IMR-90 (cell line): ENCODE results near the gene FAM163A.

ENCODE experiments used
- BHLHE40 ChIP-seq: fragments of 150-350 bp; IDR thresholded peaks from 2 replicates; pipeline ENCODE4 v1.6.1; 2016; ENCODE audit warnings: mild to moderate bottlenecking, low read depth, low read length
- FOS ChIP-seq: fragments of 150-350 bp; IDR thresholded peaks from 2 replicates; pipeline ENCODE4 v1.6.1; 2016; ENCODE audit warnings: low read depth, low read length
- MXI1 ChIP-seq: IDR thresholded peaks from 2 replicates; pipeline ENCODE4 v1.6.1; 2012; ENCODE audit warnings: low read depth, mild to moderate bottlenecking, low read length, moderate library complexity, borderline replicate concordance
- POLR2A ChIP-seq: IDR thresholded peaks from 2 replicates; pipeline ENCODE4 v1.6.1; 2012; ENCODE audit warnings: mild to moderate bottlenecking, low read depth, low read length
- RAD21 ChIP-seq: IDR thresholded peaks from 2 replicates; pipeline ENCODE4 v1.6.1; 2012; ENCODE audit warnings: low read length, improper control_type of control experiment
- RFX5 ChIP-seq: IDR thresholded peaks from 2 replicates; pipeline ENCODE4 v1.8.0; 2012; ENCODE audit warnings: low read depth, mild to moderate bottlenecking, low read length, moderate library complexity
- SMC3 ChIP-seq: fragments of 150-350 bp; IDR thresholded peaks from 2 replicates; pipeline ENCODE4 v1.6.1; 2016; ENCODE audit warnings: low read depth, mild to moderate bottlenecking, antibody characterized with exemption, low read length, moderate library complexity
- TF ChIP-seq, protein P1 (sequence below): fragments of 150-350 bp; IDR thresholded peaks from 2 replicates; pipeline ENCODE4 v1.6.1; 2016; ENCODE audit warnings: low read depth, mild to moderate bottlenecking, low read length, moderate library complexity, borderline replicate concordance
- TF ChIP-seq, protein P2 (sequence below): conservative IDR thresholded peaks from 2 replicates; pipeline ENCODE4 v1.5.1; 2012; ENCODE audit warnings: mild to moderate bottlenecking, low read depth, low read length, improper control_type of control experiment

DNA sequence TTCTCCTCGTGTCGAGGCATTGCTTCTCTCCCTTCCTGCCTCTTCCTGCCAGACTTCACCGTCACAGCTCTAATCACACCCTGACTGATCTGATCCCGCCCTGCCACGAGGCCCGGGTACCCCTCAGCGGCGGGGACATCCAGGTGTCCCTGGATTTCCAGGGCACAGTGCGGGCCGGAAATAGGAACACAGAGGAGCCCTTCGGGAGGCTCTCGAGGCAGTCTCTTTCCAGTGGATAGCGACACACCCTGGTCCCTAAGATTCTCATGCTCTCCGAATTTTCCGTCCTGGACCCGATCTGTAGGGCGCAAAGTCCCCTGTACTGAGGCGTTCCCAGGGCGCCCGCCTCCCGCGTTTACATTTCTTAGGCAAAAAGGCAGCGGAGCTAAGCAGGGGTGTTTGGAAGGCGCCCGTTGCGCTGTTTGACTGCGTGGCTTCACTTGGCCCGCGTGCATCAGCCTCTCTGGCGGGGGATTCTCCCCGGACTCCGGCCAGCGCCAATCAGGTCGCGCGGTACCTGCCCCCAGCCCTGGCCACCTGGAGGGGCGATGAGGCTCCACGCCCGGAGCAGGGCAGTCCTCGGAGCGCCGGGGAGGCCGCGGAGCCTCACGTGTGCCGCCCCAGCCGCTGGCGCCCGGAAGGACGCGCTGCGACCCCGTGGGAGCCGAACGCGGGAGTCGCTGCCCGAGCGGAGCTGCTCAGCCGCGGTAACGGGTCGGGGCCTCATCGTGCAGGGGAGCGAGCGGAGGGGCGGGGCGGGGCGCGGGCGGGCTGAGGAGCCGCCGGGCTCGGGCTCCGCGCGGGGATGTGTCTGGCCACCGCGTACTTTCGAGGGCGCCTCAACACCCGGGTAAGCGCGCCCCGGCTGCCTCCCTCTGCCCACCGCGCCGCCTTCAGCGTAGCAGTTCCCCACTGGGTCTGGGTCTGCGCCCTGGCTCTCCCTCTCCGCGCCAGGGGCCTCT is at the start of gene FAM163A:
- TF ChIP-seq, protein P1, sequence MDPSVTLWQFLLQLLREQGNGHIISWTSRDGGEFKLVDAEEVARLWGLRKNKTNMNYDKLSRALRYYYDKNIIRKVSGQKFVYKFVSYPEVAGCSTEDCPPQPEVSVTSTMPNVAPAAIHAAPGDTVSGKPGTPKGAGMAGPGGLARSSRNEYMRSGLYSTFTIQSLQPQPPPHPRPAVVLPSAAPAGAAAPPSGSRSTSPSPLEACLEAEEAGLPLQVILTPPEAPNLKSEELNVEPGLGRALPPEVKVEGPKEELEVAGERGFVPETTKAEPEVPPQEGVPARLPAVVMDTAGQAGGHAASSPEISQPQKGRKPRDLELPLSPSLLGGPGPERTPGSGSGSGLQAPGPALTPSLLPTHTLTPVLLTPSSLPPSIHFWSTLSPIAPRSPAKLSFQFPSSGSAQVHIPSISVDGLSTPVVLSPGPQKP, result no peak
- TF ChIP-seq SMC3 (no peak), RAD21 (no peak), MXI1 (no peak), POLR2A (no peak), BHLHE40 (no peak), FOS (no peak), RFX5 (no peak)
- TF ChIP-seq, protein P2, sequence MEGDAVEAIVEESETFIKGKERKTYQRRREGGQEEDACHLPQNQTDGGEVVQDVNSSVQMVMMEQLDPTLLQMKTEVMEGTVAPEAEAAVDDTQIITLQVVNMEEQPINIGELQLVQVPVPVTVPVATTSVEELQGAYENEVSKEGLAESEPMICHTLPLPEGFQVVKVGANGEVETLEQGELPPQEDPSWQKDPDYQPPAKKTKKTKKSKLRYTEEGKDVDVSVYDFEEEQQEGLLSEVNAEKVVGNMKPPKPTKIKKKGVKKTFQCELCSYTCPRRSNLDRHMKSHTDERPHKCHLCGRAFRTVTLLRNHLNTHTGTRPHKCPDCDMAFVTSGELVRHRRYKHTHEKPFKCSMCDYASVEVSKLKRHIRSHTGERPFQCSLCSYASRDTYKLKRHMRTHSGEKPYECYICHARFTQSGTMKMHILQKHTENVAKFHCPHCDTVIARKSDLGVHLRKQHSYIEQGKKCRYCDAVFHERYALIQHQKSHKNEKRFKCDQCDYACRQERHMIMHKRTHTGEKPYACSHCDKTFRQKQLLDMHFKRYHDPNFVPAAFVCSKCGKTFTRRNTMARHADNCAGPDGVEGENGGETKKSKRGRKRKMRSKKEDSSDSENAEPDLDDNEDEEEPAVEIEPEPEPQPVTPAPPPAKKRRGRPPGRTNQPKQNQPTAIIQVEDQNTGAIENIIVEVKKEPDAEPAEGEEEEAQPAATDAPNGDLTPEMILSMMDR, result no peak
